Activated naive CD8-positive, alpha-beta T cell (primary cell): ENCODE results near the gene SPEF2.

ENCODE experiments used
- H3K27ac Mint-ChIP-seq: one replicate; pipeline ENCODE4 v1.8.0; 2021; ENCODE audit warnings: mixed read lengths
- H3K27me3 Mint-ChIP-seq: one replicate; pipeline ENCODE4 v1.8.0; 2021; ENCODE audit warnings: mixed read lengths
- H3K36me3 Mint-ChIP-seq: one replicate; pipeline ENCODE4 v1.8.0; 2021; ENCODE audit warnings: mixed read lengths
- H3K4me1 Mint-ChIP-seq: one replicate; pipeline ENCODE4 v1.8.0; 2021; ENCODE audit warnings: low read depth, mixed read lengths
- H3K4me3 Mint-ChIP-seq: one replicate; pipeline ENCODE4 v1.8.0; 2021; ENCODE audit warnings: mild to moderate bottlenecking, mixed read lengths
- H3K9me3 Mint-ChIP-seq: one replicate; pipeline ENCODE4 v1.8.0; 2021; ENCODE audit warnings: low read depth, mixed read lengths

Gene SPEF2

DNA sequence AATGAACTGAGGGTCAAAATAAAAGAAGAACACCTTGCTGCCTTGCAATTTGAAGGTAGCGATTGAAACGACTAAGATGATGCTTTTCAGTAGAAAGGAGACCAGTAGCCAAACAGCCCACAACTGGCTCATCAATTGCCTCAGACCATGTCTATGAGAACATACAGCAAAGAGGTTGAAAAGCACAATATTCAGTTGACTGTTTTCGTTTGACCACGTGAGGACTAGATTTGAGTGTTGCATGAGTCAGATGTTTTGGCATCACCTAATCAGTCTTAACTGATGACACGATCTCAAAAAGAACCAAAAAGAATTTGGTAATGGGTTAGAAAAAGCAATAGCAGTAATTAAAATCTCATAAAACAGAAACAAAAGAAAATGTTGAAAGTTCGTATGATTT, 156.3 kb downstream of the SPEF2 start:
- peaks cover 66% of the 10 kb centered on the region for H3K4me1 Mint-ChIP-seq

DNA sequence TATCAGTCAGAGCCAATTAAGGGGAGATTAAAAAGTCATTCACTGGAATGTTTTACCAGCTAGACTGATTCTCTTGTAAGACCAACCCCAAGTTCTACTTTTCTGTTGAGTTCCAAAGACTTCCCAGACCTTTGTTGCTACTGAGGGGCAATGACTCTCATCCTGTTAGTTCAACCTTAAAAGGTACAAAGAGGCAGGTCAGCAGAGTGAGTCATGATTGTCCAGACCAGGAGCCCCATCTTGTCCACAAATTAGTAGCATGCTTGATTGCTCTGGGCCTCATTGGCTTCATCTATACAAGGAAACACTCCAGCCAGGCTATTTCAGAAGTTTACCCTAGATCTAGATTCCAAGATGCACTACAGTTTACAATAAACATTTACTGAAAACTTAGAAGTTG, 159.1 kb downstream of the SPEF2 start:
- Mint-ChIP-seq H3K4me3 (no peak overlapping the region), H3K27ac (peak overlapping the region; percentile 86), H3K36me3 (no peaks in the 10 kb centered on the region), H3K27me3 (no peaks in the 10 kb centered on the region), H3K9me3 (no peaks in the 10 kb centered on the region), H3K4me1 (peaks cover 80% of the 10 kb centered on the region)

More for the DNA sequence above, 156.3 kb downstream of the SPEF2 start:
- Mint-ChIP-seq H3K9me3 (no peaks in the 10 kb centered on the region), H3K27me3 (no peaks in the 10 kb centered on the region), H3K36me3 (peaks cover 3% of the 10 kb centered on the region), H3K4me3 (no peak overlapping the region), H3K27ac (peak overlapping the region; percentile 64)

DNA sequence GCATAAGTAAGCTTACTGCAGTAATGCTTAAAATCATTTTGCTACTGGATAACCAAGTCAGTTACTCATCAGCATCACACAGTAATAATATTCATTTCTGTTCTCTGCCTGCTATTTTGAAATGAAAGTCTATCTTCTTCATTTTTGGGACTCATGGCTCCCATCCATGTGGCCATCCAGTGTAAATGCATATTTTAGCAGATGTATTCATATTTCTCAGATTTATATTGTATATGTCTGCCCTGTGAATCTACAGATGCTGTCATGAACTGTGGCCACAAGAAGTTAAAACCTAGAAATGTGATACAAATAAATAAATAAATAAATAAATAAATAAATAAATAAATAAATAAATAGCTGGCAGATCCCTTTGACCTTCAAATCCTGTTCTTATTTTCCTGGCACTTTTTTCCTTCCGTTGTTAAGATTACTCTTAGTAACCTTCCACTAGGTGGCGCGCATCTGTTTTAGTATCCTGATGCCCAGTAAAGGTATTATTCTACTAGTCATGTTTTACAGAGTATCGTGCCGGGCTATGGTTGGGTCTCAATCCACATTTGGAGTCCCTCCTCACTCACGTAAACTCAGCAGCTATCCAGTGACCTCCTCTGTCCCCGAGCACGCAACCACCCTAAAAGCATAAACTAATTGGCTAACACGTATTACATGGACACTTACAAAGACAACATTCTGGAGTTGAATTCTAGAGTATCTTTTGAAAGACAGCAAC, 159.9 kb downstream of the SPEF2 start:
- H3K36me3 Mint-ChIP-seq = no peaks in the 10 kb centered on the region
- H3K27ac Mint-ChIP-seq = peak overlapping the region; percentile 97
- no peaks in the 10 kb centered on the region for H3K27me3 Mint-ChIP-seq
- H3K9me3 Mint-ChIP-seq = no peaks in the 10 kb centered on the region
- peak overlapping the region; percentile 58 for H3K4me3 Mint-ChIP-seq
- H3K4me1 Mint-ChIP-seq = peaks cover 80% of the 10 kb centered on the region

DNA sequence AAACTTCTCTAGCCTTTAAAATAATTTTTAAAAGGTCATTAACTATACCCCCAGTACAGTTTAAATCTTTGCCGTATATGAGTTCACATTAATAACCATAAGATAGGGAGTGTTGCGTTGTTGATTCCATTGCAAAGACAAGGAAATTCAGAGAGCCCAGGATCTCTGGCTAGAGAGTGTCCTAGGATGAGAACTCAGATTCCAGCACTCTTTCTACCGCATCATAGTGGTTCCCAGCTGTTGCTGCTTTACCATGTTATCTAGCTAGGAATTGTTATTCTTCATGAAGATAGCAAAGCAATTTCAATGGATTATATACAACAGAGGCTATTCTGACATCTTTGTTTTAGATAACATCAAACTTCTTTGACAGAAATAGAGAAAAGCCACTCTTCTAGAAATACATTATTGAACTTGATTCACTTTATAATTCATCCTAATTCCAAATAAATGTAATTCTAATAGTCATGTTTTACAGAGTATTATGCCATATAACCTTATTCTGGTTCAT, 160.7 kb downstream of the SPEF2 start:
- Mint-ChIP-seq H3K4me1 (peaks cover 83% of the 10 kb centered on the region), H3K27me3 (no peaks in the 10 kb centered on the region), H3K9me3 (no peaks in the 10 kb centered on the region), H3K36me3 (no peaks in the 10 kb centered on the region), H3K27ac (peak overlapping the region; percentile 97), H3K4me3 (peak overlapping the region; percentile 25)

DNA sequence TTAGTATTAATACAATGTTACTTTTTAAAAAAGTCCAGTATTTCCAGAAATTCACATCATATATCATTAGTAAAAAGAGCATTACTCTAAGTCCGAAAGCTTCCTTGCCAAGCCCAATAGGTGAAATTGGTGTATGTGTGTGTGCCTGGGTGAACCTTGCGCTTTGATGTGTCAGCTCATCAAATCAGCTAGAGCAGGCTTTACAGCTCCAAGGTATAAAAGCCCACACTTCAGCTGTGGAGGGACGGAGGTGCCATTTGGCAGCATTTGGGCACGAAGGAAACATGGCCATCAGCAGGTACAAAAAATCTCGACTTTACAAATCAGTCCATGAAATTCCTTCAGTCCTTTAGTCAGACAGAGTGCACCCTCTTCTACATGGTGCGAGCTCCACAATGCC, 162.6 kb downstream of the SPEF2 start:
- Mint-ChIP-seq H3K36me3 (no peaks in the 10 kb centered on the region), H3K9me3 (no peaks in the 10 kb centered on the region), H3K4me1 (peaks cover 82% of the 10 kb centered on the region), H3K27me3 (no peaks in the 10 kb centered on the region), H3K4me3 (peak overlapping the region; percentile 80), H3K27ac (peak overlapping the region; percentile 94)

DNA sequence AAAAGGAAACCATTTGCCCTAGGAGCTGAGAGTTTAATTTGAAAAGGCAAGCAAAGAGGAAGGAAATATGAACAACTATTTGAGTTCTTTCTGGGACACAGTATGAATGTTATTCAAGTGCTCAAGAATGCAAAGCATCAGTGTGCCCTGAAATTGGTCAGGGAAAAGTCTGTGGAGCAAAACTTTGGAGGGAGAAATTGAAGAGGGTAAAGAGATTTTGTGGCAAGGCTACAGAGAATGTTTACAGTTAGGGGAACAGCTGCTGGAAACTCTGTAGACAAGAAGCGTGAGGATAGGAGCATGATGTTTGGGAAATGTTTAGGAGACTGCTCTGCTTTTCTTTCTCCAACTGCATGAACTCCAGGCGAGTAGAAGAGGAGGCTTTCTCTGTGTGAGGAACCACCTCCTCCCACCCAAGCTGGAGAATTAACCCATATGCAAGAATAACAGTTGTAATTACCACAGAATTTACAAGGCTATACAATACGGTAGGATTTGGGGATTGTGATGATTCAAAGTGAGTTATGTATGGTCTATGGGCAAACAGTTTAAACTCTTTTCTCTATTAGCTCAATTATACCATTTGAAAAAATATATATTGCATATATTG, 163.6 kb downstream of the SPEF2 start:
- Mint-ChIP-seq H3K36me3 (no peaks in the 10 kb centered on the region), H3K27me3 (no peaks in the 10 kb centered on the region), H3K27ac (peak overlapping the region; percentile 94), H3K4me3 (peak overlapping the region; percentile 77), H3K9me3 (no peaks in the 10 kb centered on the region), H3K4me1 (peaks cover 84% of the 10 kb centered on the region)

DNA sequence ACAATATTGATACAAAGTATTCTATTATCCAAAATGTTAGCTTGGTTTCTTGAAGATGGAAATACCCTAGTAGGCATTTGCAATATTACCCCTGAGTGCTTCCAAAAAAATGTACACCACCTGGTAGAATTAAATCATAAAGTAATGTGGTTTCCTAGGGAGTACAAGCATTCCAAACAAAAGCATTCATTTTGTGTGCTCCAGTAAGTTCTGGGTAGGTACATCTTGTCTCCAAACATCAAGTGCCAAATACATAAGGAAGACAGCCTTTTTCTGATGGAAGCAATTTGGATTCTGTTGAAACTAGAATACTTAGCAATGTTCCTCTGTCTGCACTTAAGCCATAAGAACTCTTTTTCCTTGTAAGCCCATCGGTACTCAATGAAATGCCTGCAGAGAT, 165.9 kb downstream of the SPEF2 start:
- Mint-ChIP-seq H3K9me3 (no peaks in the 10 kb centered on the region), H3K36me3 (no peaks in the 10 kb centered on the region), H3K27ac (peak overlapping the region; percentile 88), H3K4me3 (no peak overlapping the region), H3K4me1 (peaks cover 82% of the 10 kb centered on the region), H3K27me3 (no peaks in the 10 kb centered on the region)

DNA sequence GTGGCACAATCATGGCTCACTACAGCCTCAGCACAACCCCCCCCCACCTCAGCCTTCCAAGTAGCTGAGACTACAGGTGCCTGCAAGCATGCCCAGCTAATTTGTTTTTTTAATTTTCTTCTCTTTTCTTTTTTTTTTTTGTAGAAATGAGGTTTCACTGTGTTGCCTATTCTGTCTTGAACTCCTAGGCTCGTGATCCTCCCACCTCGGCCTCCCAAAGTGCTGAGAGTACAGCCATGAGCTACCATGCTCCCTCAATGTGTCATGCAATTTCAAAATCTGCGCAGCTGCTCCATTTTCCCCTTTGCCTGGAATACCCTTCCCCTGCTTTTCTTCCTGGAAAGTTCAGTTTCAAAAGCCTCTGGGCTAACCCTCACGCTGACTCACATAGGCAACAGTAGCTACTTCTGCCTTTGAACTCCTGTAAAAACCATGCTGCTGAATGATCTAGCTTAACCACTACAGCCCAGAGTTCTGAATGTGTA, 168.0 kb downstream of the SPEF2 start:
- Mint-ChIP-seq H3K36me3 (peaks cover 5% of the 10 kb centered on the region), H3K9me3 (no peaks in the 10 kb centered on the region), H3K27me3 (no peaks in the 10 kb centered on the region), H3K4me1 (peaks cover 82% of the 10 kb centered on the region), H3K27ac (peak overlapping the region; percentile 88), H3K4me3 (peak overlapping the region; percentile 27)

DNA sequence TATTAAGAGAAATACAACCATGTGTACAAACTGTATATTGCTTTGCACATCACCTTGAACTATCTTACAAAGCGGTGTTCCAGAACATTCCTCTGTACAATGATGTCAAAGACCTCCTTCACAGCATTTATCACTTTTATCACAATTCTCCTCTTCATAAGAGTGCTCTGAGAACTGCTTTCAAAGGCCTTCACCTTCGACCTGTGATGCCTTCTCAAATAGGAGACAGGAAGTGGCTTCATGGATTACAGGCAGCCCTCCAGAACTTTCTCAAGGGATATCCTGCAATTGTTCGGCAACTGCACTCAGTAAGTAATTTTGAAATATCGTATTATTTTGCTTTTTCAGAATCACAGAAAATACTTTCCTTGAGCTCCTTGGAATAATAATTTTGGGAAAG, 171.1 kb downstream of the SPEF2 start:
- Mint-ChIP-seq H3K36me3 (peaks cover 10% of the 10 kb centered on the region), H3K4me3 (no peak overlapping the region), H3K9me3 (no peaks in the 10 kb centered on the region), H3K27ac (peak overlapping the region; percentile 6), H3K4me1 (peaks cover 84% of the 10 kb centered on the region), H3K27me3 (no peaks in the 10 kb centered on the region)

DNA sequence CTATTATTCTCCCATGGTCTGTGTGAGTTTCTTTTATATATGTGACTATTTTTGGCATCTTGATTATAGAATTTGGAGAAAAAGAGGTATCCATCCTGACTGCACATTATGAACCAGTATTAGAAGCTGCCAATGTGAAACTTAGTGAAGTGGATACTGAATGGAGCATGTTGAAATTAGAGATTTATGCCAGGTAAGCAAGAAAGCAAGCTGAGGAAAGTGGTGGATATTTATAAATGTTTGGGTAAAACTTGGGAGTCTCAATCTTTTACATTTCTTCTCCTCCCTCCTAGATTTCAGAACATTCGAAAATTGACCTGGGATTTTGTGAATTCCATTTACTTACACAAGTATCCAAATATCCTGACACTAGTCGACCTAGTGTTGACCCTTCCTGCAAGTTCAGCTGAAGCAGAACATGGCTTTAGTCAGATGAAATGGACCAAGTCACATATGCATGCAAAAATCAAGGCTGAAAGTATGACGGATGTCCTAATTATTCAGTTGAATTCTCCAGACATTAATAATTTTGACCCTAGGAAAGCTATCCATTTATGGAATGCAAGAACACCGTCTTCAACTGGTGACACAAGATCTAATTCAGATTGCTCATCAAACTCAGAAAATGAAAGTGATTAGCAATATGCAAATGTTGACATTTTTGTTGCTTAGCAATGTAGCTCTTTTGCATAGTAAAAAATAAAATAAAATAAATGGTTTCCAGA, 172.2 kb downstream of the SPEF2 start:
- Mint-ChIP-seq H3K36me3 (peaks cover 11% of the 10 kb centered on the region), H3K4me1 (peaks cover 86% of the 10 kb centered on the region), H3K9me3 (no peaks in the 10 kb centered on the region), H3K27me3 (no peaks in the 10 kb centered on the region), H3K4me3 (peak overlapping the region; percentile 53), H3K27ac (peak overlapping the region; percentile 83)

DNA sequence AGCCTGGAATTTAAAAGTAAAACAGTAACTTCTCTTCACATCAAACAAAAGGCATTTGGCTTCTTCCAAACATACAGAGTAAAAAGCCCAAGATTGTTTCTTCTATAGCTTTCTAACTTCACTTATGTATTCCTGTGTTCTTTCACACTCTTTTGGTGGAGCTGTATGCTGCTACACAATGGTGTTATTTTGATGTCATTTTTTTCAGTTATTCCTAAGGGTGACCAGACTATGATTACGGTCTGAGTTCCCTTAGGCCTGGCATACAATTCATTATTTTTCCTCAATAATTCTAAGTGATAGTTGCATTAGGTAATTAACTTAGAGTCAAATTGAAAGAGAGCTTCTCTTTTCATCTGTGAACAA, 172.8 kb downstream of the SPEF2 start:
- Mint-ChIP-seq H3K27ac (peak overlapping the region; percentile 83), H3K9me3 (no peaks in the 10 kb centered on the region), H3K4me3 (peak overlapping the region; percentile 53), H3K27me3 (no peaks in the 10 kb centered on the region), H3K36me3 (peaks cover 11% of the 10 kb centered on the region), H3K4me1 (peaks cover 87% of the 10 kb centered on the region)

DNA sequence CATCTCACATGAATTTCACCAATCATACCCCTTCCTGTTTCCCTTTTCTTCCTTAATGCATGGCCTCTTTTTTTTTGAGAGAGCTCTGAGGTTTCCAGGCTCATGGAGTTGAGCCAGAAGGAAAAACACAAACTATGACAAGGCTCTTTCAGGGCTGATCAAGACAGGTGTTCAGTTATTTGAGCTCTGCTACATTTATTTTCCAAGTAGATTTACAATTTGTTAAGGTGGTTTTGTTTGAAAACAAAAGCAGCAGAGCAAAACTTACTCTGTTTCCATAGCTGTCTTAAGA, 176.6 kb downstream of the SPEF2 start:
- H3K27me3 Mint-ChIP-seq = no peaks in the 10 kb centered on the region
- no peaks in the 10 kb centered on the region for H3K9me3 Mint-ChIP-seq
- H3K27ac Mint-ChIP-seq = peak overlapping the region; percentile 92
- peaks cover 87% of the 10 kb centered on the region for H3K4me1 Mint-ChIP-seq
- peaks cover 15% of the 10 kb centered on the region for H3K36me3 Mint-ChIP-seq
- H3K4me3 Mint-ChIP-seq = peak overlapping the region; percentile 30

DNA sequence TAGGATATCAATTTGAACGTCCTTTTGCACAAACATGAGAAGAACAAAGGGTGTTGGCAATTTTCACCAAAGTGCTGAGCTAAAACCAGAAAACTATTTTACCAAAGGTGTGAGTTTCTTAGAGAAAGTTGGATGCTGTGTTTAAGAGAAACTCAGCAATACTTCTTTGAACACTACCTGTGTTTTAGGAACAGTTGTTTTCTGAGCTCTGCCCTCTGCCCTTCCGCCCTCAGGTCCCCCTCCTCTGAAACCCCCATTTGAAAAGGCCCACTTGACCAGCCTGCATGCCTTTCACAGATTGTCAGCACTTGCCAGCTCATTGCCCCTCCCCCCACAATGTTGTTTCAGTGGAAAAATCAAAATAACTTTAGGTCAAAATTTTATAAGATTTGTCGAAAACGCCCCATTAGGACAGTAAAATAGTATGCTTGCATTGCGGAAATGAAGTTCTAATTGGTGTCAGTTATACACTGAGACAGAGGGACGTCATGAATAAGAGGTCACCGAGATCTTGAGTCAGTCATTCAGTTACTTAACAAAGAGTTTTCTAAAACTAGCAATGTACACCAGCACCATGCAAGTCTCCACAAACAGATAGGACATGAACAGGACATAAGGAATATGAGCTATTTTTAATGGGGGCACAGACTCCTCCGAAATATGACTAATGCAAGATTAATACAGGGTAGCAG, 177.2 kb downstream of the SPEF2 start:
- peaks cover 15% of the 10 kb centered on the region for H3K36me3 Mint-ChIP-seq
- no peaks in the 10 kb centered on the region for H3K27me3 Mint-ChIP-seq
- H3K4me3 Mint-ChIP-seq = peak overlapping the region; percentile 30
- H3K27ac Mint-ChIP-seq = peak overlapping the region; percentile 92
- no peaks in the 10 kb centered on the region for H3K9me3 Mint-ChIP-seq
- peaks cover 85% of the 10 kb centered on the region for H3K4me1 Mint-ChIP-seq

DNA sequence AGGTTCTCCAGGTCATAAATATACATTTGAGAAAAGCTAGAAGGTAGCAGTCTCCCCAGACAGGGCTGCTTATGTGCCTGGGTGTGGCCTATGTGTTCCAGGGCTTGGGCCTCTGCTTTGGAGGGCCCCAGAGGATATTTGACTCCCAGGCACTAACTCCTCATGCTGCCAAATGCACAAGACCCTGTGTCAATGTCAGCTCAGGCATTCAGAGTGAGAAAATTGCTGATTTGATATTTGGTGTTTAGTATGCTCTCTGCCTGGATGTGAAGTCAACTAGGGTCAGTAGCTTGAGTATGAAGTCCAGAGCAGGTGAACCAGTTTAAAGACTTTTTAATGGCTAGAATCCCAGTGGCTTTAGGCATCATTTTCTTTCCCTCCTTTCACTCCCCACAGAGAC, 181.5 kb downstream of the SPEF2 start:
- Mint-ChIP-seq H3K4me1 (peaks cover 74% of the 10 kb centered on the region), H3K27ac (peak overlapping the region; percentile 13), H3K27me3 (no peaks in the 10 kb centered on the region), H3K36me3 (peaks cover 6% of the 10 kb centered on the region), H3K9me3 (no peaks in the 10 kb centered on the region), H3K4me3 (no peak overlapping the region)

DNA sequence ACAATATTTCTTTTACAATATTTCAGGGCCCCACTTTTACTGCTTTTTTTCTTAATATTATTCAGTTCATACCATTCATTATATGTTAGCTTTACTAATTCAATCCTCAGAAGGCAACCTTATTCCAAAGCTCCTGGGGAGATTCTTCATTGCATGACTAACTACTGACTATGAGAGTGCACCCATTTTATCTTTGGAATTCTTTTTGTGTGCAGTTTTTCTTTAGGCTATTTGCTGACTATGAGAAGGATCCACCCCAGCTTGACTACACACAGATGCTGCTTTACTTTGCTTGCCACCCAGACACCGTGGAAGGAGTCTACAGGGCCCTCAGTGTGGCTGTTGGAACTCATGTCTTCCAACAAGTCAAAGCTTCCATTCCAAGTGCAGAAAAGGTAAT, 182.1 kb downstream of the SPEF2 start:
- peaks cover 6% of the 10 kb centered on the region for H3K36me3 Mint-ChIP-seq
- peaks cover 74% of the 10 kb centered on the region for H3K4me1 Mint-ChIP-seq
- no peak overlapping the region for H3K4me3 Mint-ChIP-seq
- H3K27ac Mint-ChIP-seq = no peak overlapping the region
- no peaks in the 10 kb centered on the region for H3K9me3 Mint-ChIP-seq
- no peaks in the 10 kb centered on the region for H3K27me3 Mint-ChIP-seq
